GM23248 (cell line): ENCODE measurements around the gene TRIM73.
"Not testable (repeated sequence)": the region's sequence is repeated elsewhere in the genome, so short reads cannot be mapped to it uniquely, and the experiment has no call there.

Source experiments
- EZH2 ChIP-seq: fragments of 200-600 bp; sonication (generic); IDR thresholded peaks from 2 replicates; pipeline ENCODE4 v1.6.1; 2018; ENCODE audit warnings: antibody characterized with exemption, mild to moderate bottlenecking; ENCODE audit not compliant: insufficient read depth, poor library complexity, severe bottlenecking
- EZH2phosphoT487 ChIP-seq: fragments of 200-600 bp; sonication (generic); IDR thresholded peaks from 2 replicates; pipeline ENCODE4 v1.6.1; 2018; ENCODE audit warnings: antibody characterized with exemption, moderate library complexity, mild to moderate bottlenecking, low read depth; ENCODE audit not compliant: insufficient read depth

DNA sequence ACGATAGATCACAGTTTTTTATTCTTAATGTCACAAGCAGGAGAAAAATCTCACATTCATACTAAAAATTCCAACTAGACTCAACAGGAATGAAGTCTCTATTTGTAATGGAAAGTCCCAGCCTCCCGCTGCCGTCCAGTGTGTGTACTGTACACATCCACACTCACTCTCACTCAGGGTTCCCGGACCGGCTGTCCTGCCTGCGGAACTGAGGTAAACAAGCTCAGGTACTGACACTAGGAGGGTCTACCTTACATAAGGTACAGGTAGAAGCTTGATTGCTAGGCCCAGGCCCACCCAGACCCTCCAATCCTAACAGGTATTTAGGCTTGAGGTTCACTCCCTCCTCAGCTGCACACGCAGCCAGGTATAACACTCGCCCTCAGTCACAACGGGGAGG lies 21.4 kb downstream of the TRIM73 start:
- TF ChIP-seq EZH2phosphoT487, EZH2: not testable (repeated sequence)
